PC-3 (cell line): ENCODE data around the gene PID1. TPM values are rescaled to one million over a fixed set of nuclear protein-coding genes. Genes with fewer than 3 reads are reported as not detected.

ENCODE experiments used
- ATAC-seq: fragments of 200-7000 bp; cut with Tn5 transposase; 2 replicates; pipeline ENCODE4 v1.9.1; 2020; ENCODE audit warnings: mild to moderate bottlenecking, moderate library complexity
- BruUV-seq: library from RNA; stranded (reverse); fragments of 400-500 nt; replicated peaks from 2 replicates; lab custom pipeline; 2021; lab: Mats Ljungman, UMichigan
- CTCF ChIA-PET: fragments of 300-600 bp; sonication (Branson Sonifier 250); formaldehyde crosslinking; loops from one replicate; lab custom pipeline; 2022; ENCODE audit warnings: antibody characterized with exemption; lab: Charles Lee
- POLR2A ChIA-PET: fragments of 300-600 bp; sonication (Branson Sonifier 250); formaldehyde crosslinking; loops from one replicate; lab custom pipeline; 2022; ENCODE audit warnings: antibody characterized with exemption; ENCODE audit not compliant: unreplicated experiment; lab: Charles Lee
- DNase-seq: peaks from one replicate; pipeline ENCODE4 v3.0.0-alpha.2; 2015
- H2AFZ ChIP-seq: fragments of 300-600 bp; sonication (generic); 2 replicates; pipeline ENCODE4 v1.6.0; 2016; ENCODE audit warnings: antibody characterized with exemption, low read length
- H3F3A ChIP-seq: fragments of 300-600 bp; sonication (generic); one replicate; pipeline ENCODE4 v1.6.0; 2017; ENCODE audit warnings: antibody characterized with exemption, low read length, control low read depth, mild to moderate bottlenecking; ENCODE audit not compliant: unreplicated experiment
- H3K27ac ChIP-seq: fragments of 300-600 bp; sonication (generic); 2 replicates; pipeline ENCODE4 v1.5.1; 2016; ENCODE audit warnings: mild to moderate bottlenecking, low read length
- H3K27me3 ChIP-seq: fragments of 300-600 bp; sonication (generic); 2 replicates; pipeline ENCODE4 v1.6.1; 2016; ENCODE audit warnings: low read length, mixed read lengths
- H3K36me3 ChIP-seq: fragments of 300-600 bp; sonication (generic); 2 replicates; pipeline ENCODE4 v1.6.1; 2016; ENCODE audit warnings: low read depth, mixed run types, low read length, mixed read lengths
- H3K4me1 ChIP-seq: fragments of 300-600 bp; sonication (generic); 2 replicates; pipeline ENCODE4 v1.5.1; 2016; ENCODE audit warnings: low read length; ENCODE audit not compliant: insufficient read depth
- H3K4me2 ChIP-seq: fragments of 300-600 bp; sonication (generic); 2 replicates; pipeline ENCODE4 v1.6.0; 2016; ENCODE audit warnings: low read length
- H3K4me3 ChIP-seq: fragments of 300-600 bp; sonication (generic); 2 replicates; pipeline ENCODE4 v1.5.1; 2016; ENCODE audit warnings: mild to moderate bottlenecking, low read length, mixed read lengths
- H3K79me2 ChIP-seq: fragments of 300-600 bp; sonication (generic); 2 replicates; pipeline ENCODE4 v1.6.1; 2017; ENCODE audit warnings: low read length, mixed read lengths
- H3K9ac ChIP-seq: fragments of 300-600 bp; sonication (generic); 2 replicates; pipeline ENCODE4 v1.6.0; 2016; ENCODE audit warnings: mild to moderate bottlenecking, low read length
- H3K9me2 ChIP-seq: fragments of 300-600 bp; sonication (generic); replicated peaks from 2 replicates; pipeline ENCODE4 v1.6.1; 2016; ENCODE audit warnings: mixed run types, low read length, mixed read lengths
- H3K9me3 ChIP-seq: fragments of 300-600 bp; sonication (generic); 2 replicates; pipeline ENCODE4 v1.6.1; 2016; ENCODE audit warnings: low read length, mixed read lengths
- H4K20me1 ChIP-seq: fragments of 300-600 bp; sonication (generic); 2 replicates; pipeline ENCODE4 v1.6.1; 2016; ENCODE audit warnings: low read length, mixed read lengths
- EZH2 ChIP-seq: fragments of 300-600 bp; sonication (generic); IDR thresholded peaks from one replicate; pipeline ENCODE4 v1.6.1; 2017; ENCODE audit warnings: antibody characterized with exemption, mild to moderate bottlenecking, low read length; ENCODE audit not compliant: unreplicated experiment
- EZH2phosphoT487 ChIP-seq: fragments of 300-600 bp; sonication (generic); IDR thresholded peaks from 2 replicates; pipeline ENCODE4 v1.6.1; 2018; ENCODE audit warnings: mild to moderate bottlenecking, antibody characterized with exemption, low read length, borderline replicate concordance
- intact Hi-C: fragments of 100-400 bp; cut with micrococcal nuclease; formaldehyde crosslinking; loops from 2 replicates; pipeline ENCODE4 v1.9.0; 2023
- total RNA-seq: library from RNA; depleted of rRNA; stranded (reverse); fragments of >200 nt; gene quantifications from 2 replicates; pipeline ENCODE4 v1.2.3, GENCODE V29; 2014
- TF ChIP-seq, protein P1 (sequence below): fragments of 300-600 bp; sonication (generic); conservative IDR thresholded peaks from 2 replicates; pipeline ENCODE4 v1.5.1; 2017; ENCODE audit warnings: antibody characterized with exemption, low read depth, mild to moderate bottlenecking, low read length

The PID1 gene
- total RNA-seq, 1 experiment from 2014 or later: 0.84 TPM

GRCh38 chr2:229099231-229099630 is 171.9 kb downstream of the PID1 start:
- Histone ChIP-seq H3K79me2 (no peaks in the 10 kb centered on the region), H3F3A (no peaks in the 10 kb centered on the region), H2AFZ (no peak overlapping the region), H3K4me1 (no peaks in the 10 kb centered on the region), H3K4me2 (no peak overlapping the region), H3K27ac (no peak overlapping the region), H3K4me3 (no peak overlapping the region), H3K9me2 (no peaks in the 10 kb centered on the region), H3K36me3 (no peaks in the 10 kb centered on the region), H3K27me3 (no peaks in the 10 kb centered on the region), H3K9ac (no peak overlapping the region), H3K9me3 (no peaks in the 10 kb centered on the region), H4K20me1 (no peaks in the 10 kb centered on the region)
- ChIA-PET POLR2A (no interaction called here), CTCF (no interaction called here)
- DNase-seq (no peak), ATAC-seq (no peak)
- TF ChIP-seq EZH2phosphoT487 (no peak), EZH2 (no peak)
- TF ChIP-seq, protein P1, sequence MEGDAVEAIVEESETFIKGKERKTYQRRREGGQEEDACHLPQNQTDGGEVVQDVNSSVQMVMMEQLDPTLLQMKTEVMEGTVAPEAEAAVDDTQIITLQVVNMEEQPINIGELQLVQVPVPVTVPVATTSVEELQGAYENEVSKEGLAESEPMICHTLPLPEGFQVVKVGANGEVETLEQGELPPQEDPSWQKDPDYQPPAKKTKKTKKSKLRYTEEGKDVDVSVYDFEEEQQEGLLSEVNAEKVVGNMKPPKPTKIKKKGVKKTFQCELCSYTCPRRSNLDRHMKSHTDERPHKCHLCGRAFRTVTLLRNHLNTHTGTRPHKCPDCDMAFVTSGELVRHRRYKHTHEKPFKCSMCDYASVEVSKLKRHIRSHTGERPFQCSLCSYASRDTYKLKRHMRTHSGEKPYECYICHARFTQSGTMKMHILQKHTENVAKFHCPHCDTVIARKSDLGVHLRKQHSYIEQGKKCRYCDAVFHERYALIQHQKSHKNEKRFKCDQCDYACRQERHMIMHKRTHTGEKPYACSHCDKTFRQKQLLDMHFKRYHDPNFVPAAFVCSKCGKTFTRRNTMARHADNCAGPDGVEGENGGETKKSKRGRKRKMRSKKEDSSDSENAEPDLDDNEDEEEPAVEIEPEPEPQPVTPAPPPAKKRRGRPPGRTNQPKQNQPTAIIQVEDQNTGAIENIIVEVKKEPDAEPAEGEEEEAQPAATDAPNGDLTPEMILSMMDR: no peak
- intact Hi-C loops: no loop called here
- no TSS peak for BruUV-seq

DNA sequence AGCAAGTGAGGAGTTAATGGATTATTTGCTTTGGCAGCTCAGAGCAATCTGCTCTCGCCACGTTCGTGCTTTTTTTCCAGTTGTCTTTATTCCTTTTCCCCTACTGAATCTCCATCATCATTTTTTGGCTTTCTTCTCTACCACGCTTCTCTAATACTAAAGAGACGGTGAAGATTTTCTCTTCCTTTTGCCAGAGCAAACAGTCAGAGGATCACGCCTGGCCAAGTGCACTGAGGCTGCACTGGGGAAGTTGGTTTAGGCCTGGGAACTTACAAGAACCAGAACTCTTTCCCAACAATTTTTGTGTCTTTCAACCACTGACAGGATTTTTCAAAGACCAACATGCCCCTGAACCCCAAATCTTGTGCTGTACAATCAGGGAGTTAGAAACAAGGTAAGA is 172.3 kb downstream of the PID1 start:
- intact Hi-C loops: no loop called here
- Histone ChIP-seq H4K20me1 (no peaks in the 10 kb centered on the region), H3K36me3 (no peaks in the 10 kb centered on the region), H3K27me3 (no peaks in the 10 kb centered on the region), H3K79me2 (no peaks in the 10 kb centered on the region), H3K9me3 (no peaks in the 10 kb centered on the region), H3K9me2 (no peaks in the 10 kb centered on the region), H3K4me3 (no peak overlapping the region), H3K4me1 (no peaks in the 10 kb centered on the region), H3K27ac (no peak overlapping the region), H3K9ac (no peak overlapping the region), H3K4me2 (no peak overlapping the region), H3F3A (no peaks in the 10 kb centered on the region), H2AFZ (no peak overlapping the region)
- TF ChIP-seq EZH2phosphoT487: no peak
- TF ChIP-seq, protein P1: no peak
- TF ChIP-seq EZH2: no peak
- ATAC-seq: no peak
- ChIA-PET POLR2A (no interaction called here), CTCF (no interaction called here)
- no TSS peak for BruUV-seq
- no peak for DNase-seq

- Histone ChIP-seq H3K9ac (no peak overlapping the region), H3F3A (no peaks in the 10 kb centered on the region), H3K27me3 (no peaks in the 10 kb centered on the region), H3K9me2 (no peaks in the 10 kb centered on the region), H4K20me1 (no peaks in the 10 kb centered on the region), H3K27ac (no peak overlapping the region), H3K36me3 (no peaks in the 10 kb centered on the region), H3K4me1 (no peaks in the 10 kb centered on the region), H3K9me3 (no peaks in the 10 kb centered on the region), H3K79me2 (no peaks in the 10 kb centered on the region), H3K4me2 (no peak overlapping the region; the same call in 1 of the 2 replicates), H3K4me3 (no peak overlapping the region), H2AFZ (no peak overlapping the region)
- POLR2A ChIA-PET: no interaction called here
- ATAC-seq (no peak), DNase-seq (no peak)
- no TSS peak for BruUV-seq
- intact Hi-C loops: no loop called here
- TF ChIP-seq, protein P1: no peak
- TF ChIP-seq EZH2phosphoT487: no peak
- no peak for TF ChIP-seq EZH2
- CTCF ChIA-PET: no interaction called here
These were observed 174.5 kb downstream of the PID1 start for GRCh38 chr2:229096409-229097066.
